GM19438 (cell line): Measurements from ENCODE around the gene CD46.

Experiments
- ATAC-seq: cut with Tn5 transposase; IDR thresholded peaks from one replicate; pipeline ENCODE4 v1.9.1; 2021; ENCODE audit warnings: low read depth; ENCODE audit not compliant: unreplicated experiment

Gene CD46

DNA sequence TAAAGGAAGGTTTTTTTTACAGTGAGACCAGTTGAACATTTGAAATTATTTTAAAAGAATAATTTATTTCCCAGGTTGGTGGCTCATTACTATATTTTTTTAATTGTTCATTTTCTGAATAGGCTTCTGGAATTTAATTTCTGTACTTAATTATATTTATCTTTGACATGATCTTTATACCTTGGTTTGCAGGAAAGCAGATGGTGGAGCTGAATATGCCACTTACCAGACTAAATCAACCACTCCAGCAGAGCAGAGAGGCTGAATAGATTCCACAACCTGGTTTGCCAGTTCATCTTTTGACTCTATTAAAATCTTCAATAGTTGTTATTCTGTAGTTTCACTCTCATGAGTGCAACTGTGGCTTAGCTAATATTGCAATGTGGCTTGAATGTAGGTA lies 41.5 kb downstream of the CD46 start:
- ATAC-seq = no peak

DNA sequence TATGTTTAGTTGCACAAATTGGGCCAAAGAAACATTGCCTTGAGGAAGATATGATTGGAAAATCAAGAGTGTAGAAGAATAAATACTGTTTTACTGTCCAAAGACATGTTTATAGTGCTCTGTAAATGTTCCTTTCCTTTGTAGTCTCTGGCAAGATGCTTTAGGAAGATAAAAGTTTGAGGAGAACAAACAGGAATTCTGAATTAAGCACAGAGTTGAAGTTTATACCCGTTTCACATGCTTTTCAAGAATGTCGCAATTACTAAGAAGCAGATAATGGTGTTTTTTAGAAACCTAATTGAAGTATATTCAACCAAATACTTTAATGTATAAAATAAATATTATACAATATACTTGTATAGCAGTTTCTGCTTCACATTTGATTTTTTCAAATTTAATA lies 43.0 kb downstream of the CD46 start:
- no peak for ATAC-seq

DNA sequence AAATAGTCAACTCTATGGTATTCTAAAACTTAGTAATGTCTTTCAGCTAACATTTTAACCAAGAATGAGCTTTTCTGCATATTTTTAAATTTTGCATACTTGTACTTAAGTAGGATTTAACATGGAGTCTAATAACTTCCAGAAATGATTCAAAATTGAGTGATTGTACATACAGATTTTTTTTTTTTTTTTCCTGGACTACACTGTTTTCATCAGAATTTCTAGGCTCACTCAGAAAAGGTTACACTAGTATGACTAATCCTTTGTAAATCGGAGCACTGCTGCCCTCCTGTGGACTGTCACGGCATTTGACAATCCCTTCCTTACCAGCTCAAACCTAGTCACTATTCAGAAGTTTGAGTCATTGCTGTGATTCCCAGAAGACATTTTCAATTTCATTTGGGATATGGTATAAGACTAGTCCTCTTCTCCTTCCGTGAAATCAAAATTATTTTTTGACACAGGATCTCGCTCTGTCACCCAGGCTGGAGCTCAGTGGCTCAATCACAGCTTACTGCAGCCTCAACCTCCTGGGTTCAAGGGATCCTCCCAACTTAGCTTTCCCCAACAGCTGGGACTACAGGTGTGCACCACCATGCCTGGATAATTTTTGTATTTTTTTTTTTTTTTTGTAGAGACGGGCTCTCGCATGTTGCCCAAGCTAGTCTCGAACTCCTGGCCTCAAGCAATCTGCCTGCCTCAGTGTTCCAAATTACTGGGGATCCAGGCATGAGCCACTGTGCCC lies 45.5 kb downstream of the CD46 start:
- ATAC-seq = peak; percentile 59

DNA sequence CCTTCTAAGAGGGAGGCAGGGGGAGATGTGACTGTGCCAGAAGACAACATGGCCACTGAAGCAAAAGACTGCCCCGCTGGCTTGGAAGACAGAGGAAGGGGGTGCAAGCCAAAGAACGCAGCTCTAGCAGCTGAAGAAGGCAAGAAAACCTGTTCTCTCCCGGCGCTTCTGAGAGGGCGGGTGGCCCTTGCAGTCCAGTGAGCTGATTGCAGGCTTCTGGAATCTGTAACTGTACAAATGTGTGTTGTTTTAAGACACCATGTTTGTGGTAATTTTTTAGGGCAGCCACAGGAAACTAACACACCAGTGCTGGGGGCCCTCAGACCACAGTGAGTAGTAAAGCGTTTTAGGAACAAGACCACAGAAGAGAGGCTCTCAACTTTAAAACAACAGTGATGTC lies 47.0 kb downstream of the CD46 start:
- peak; percentile 60 for ATAC-seq

DNA sequence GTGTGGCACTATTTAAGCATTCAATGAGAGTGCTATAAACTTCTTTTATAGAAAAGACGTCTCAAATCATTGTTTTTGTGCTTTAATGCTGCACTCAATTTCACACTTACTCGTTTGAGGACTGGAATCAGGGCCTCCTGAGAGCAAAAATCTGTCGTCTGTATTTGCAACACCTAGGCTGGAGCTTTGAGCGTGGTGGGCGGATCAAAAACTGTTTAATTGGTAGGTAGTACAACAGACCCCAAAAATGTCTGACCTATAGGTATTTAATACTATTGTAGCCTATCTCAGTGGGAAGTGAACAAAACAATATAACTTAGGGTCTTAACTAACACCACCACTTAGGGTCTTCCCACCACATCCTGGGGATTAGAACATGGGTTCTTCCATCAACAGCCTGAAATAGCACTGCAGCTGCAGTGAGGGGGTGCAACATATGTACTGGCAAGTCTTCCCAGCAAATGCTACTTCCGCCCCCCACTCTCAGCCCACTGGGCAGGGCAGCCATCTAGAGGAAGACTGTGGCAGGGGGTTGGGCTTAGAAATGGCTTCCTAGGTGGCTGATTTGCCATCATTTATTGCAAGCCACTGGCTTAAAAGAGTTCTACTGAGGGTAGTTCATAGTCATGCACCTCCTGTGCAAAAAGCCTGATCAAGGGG lies 48.3 kb downstream of the CD46 start:
- ATAC-seq = no peak

DNA sequence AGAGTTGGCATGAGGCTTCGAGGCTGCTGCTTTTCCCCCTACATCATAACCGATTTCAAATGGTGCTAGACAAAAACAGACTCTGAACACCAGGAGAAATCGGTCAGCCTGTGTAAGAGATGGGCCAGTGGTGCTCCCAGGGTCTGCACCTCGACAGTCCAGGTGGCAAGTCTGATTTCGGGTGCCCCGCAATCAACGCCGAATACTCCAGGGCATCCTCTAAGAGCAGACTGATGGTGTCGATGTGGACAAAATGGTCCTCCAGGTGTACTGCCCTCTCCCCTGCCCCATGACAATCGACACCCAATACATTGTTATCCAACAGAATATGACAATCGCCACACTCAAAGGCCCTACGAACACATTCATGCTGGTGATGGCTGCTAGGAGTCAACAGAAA lies 50.0 kb downstream of the CD46 start:
- no peak for ATAC-seq

DNA sequence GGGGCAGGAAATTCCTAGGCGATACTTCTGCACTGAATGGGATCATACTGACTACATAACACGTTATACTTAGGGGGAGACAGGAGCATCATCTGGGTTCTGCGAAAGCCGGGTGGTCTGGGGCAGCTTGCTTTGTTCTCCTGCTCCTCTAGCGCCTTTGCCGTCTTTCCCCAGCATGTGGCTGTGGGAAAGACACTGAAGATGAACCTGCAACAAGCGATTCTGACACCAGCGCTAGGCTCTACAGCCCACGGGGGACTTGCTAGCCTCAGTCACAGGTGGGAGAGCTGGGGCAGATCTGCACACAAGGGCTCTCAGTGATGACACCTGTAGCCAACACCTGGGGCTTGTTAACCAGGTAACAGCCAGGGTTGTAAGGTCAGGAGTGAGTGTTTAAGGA lies 51.8 kb downstream of the CD46 start:
- ATAC-seq = no peak

DNA sequence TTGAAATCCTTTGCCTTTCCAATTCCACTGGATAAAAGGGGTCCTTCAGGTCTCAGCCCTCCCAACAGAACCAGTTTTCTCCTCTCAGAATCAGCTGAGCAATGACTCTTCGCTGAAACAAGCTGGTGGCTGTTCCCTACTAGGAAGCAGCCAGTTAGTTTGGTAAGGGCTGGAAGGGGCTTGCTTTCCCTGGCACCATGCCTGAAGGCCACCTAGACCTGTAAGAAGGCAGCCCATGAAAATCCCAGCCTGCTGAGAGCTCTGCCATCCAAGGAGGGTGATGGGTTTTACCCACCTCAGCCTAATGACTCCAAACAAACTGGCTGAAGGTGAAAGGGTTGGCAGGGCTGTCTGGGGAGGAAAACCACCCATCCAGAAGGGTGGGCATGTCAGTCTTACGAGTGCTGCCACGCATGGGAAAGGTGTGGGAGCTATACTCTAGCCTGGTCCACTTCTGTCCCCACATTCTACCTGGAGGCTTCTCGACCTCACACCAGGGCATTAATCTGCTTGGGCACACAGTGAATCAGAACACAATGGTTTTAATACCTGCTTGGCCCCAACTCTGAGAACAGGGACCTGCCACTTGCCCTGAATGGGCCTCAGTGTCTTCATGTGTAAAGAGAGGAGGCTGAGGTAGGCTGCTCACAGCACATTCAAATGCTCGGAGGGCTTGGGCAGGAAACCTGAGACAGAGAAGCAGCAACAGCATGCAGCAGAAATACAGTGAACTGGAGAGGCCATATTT lies 53.0 kb downstream of the CD46 start:
- ATAC-seq = no peak

DNA sequence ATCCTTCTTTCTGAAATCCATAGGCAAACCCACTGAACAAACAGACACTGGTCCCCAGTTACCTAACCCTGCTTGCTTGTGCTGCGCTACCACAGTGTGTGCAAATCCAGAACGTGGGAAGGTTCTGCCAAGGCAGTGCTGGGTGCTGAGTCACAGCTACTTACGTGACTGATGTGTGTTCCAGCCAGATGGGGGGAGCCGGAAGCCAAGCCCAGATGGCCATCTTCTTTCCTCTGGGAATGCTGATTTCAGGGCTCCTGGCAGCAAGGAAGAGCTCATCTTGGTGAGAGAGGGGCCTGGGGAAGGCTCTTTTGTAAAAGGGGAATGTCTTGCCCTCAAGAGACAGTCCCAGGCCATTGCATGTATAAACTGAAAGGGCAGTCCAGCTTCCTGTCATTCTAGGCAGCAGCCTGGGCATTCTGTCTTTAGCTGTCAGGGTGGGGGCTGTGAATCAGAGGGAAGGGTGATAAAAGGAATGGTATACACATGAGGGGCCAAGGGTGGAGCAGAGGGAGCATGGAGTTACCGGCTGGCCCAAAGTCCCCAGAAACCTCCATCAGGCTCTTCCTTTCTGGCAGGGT lies 54.1 kb downstream of the CD46 start:
- no peak for ATAC-seq

DNA sequence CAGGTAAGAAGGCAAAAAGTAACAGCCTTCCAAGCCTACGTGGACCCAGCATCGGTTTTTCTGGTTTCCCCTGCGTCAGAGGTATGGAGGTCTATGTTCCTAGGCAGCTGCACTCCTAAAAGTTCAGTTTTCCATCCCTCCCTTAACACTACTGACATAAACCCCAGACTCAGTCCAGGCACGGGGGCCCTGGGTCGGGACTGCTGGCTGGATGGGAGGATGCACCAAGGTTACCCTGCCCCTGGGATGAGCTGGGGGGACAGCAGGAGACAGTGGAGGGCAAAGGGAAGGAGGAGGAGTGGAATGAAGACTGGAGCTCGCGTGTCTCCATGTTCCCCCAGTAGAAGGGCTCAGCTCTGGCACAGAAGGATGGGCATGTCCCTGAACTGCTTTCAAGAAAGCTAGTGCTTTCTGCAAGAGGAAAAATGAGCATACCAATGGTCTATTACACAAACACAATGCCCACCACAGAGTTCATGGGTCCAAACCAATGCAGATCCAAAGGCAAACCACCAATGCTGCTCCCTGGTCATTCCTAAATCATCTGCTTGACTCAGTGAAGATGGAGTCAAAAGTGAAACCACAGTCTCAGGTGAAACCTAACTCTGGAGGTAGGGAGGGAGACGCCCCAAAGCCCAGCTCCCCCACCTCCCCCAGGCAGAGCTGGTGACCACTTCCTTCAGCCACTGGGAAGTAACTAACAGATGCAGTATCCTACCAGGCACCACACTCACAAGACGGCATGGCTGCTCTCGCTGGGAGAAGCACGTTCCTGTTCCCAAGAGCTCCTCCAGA lies 54.9 kb downstream of the CD46 start:
- no peak for ATAC-seq

DNA sequence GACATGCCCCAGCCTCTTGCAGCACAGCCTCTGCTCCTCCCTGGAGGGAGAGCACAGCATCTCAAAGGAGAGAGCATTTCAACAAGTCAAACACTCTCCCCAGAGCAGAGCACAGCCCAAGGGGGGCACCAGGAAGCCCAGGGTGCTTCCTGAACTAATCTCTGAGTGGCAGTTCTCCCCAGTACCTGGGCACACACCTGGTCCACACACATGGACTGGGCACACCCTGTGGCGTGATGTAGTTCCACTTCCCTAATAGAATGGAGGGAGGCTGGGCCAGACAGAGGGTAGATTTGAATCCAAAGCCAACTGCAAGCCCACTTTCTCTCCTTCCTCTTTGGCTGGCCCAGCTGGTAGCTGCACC lies 55.5 kb downstream of the CD46 start:
- ATAC-seq = no peak

DNA sequence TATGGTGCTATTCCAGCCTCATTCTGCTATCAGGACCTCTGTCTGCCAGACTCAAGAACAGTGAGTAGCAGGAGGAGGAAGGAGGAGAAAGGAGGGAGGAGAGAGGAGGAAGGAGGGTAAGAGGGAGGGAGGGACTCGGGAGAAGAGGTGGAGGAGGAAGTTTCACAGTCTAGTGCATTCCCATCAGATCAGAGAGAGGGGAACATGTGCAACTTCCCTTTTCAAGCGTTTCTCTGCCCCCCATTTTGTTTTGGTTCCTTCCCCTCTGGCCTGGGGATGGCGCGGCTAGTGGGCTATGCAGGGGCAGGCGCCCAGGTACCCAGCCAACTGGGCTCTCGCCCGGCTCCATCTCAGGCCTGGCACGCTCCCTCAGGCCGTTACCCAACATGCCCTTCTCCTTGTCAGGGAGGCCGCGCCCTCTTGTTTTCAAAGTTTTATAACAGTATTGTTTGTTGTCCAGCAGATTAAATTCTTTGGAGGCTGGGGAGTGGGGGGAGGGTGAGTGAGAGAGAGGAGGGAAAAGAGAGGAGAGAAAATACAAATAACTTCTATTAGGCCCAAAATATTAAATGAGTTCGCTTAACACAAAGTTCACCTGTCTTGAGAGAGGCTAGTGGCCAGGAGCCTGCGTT lies 56.0 kb downstream of the CD46 start:
- ATAC-seq = no peak

DNA sequence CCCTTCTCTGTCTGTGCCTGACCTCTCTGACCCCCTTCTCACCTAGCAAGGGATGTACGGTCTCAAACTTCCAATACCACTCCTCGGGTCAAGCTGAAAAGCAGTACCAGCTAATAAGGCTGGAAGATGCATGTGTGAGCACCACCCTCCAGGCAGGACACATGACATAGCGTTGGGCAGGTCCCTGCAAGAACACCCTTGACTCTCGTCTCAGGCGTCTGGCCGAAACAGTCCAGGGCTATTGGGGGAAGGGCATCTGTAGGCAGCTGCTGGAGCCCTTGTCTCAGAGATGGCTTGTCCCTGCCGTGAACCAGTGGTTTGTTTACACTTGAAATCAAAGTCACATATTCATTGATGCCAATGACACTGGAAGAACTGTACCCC lies 56.5 kb downstream of the CD46 start:
- ATAC-seq = no peak

DNA sequence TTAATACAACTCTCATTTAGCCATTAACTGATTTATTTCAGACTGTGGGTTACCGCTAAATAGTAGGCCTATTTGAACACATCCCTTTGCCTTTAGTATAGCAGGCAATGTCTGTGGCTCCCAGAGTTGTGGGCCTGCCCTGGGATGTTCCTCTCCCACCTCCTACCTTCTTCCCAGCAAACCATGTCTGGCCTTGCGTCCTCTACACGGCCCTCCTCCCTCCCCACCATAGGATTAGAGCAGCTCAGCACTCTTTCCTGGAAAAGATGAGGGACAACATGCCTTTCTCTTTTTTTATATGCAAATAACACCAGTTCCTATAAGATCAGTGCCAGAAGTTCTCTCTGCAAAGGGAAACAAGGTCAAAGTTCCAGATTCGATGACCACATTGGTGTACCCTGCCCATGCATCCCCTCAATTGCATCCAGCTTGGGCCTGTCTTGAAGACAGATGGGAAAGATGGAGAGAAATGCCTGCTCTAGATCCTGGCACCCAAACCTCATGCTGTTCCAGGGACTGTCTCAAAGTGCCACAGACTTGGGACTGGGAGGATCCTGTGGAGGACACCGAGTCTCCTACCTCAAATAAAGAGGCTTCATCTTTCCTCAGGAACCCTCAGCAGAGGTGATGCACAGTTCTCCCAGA lies 57.2 kb downstream of the CD46 start:
- no peak for ATAC-seq

DNA sequence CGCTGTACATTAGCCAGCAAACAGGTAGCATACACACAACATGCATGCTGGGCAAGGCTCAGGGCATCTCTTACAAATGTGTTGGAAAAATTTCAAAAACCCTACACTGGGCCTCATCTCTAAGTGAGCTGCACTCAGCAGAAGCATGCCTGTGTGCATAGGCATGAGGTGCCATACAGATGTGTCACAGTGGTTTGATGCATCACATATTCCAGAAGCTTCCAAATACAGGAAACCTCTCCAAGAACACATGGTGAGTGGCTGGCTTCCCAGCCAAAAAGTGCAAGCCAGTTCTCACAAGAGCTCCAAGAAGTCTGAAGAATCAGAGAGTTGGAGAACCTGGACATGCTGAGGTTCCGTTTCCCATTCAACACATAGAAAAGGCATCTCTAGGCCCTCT lies 58.3 kb downstream of the CD46 start:
- ATAC-seq = no peak

DNA sequence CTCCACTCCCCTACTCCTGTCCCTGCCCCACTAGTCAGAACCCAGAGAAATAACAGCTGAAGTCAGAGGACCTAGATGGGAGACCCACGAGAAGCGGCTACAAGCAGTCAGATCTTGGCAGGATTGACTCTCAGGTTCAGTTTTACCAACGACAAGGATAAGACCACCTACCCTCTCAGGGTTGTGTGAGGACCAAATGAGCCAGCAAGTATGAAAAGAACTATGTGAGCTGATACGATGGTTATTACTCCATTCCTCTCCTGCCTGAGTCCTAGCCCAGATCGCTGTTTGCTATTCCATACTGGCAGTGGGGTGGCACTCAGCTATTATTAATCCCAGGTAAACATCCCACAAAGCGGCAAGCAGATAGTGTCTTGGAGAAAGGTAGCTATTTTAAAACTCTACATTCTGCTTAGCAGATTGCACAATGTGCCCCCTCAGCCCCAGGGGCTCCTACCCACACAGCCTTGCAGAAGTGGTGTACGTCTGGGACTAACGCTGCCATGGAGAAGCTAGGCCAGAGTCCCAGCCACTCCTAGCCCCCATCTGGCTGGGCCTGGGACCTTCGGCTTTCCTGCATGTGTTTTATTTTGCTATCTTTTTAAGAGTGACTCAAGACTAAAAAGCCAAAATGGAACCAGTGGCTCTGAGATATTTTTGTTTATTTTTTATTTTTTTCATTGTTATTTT lies 58.9 kb downstream of the CD46 start:
- no peak for ATAC-seq

DNA sequence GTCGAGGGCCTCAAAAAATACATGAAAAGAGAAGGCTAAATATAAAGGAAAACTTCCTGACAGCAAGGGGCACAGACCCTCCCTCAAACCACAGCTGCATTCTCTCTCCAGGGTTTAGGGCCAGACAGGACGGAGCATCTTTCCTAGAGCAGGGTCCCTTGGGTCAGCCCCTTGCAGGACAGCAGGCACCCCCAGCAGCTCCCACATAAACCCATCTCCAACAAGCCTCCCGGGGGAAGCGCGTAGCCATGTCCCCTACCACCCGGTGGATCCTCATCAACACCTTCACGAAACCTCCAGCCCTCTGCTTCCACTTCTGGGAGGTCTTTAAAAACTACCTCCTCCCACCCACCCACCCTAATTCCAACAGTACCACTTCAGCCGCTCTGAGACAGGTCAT lies 59.5 kb downstream of the CD46 start:
- no peak for ATAC-seq

DNA sequence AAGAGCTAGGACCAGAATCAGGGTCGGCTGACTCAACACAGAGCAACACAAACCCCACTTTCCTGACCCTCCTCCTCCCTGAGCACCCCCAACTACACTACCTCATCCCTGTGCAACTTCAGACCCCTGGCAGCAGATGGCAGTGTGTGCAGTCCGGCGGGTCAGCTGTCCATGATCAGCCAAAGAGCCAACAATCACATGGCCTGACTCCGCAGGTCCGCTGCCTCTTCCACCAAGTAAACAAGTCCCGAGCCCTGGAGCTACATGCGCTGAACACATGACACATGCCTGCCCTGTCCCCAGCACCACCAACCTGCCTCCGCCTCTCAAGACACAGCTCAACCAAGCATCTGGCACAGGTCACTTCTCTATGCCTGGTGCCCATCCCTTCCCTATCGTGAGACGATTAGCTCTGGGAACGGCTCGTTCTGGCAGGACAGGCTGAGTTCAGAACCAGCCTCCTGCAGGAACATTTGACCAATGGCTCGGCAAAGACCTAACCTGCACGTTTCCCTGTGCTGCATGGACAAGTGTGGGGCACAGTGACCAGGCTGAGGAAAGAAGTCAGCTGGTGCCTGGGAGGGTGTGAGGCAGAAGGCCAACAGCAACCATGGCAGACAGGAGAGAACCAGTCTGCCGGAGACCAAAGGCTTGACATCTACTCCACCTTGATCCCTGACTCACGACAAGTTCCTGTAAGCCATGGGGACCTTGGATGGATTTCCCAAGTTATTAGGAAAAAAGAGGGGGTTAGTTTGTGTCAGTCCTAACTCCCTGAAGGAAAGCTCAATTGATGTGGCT lies 60.3 kb downstream of the CD46 start:
- ATAC-seq = no peak
